ENCODE measurements around the gene UST. TPM values are rescaled to one million over a fixed set of nuclear protein-coding genes. Genes with fewer than 3 reads are reported as not detected.

The UST gene
- total and polyA plus RNA-seq, 2 experiments from 2014 or later = 2.9 to 4.0 TPM

DNA sequence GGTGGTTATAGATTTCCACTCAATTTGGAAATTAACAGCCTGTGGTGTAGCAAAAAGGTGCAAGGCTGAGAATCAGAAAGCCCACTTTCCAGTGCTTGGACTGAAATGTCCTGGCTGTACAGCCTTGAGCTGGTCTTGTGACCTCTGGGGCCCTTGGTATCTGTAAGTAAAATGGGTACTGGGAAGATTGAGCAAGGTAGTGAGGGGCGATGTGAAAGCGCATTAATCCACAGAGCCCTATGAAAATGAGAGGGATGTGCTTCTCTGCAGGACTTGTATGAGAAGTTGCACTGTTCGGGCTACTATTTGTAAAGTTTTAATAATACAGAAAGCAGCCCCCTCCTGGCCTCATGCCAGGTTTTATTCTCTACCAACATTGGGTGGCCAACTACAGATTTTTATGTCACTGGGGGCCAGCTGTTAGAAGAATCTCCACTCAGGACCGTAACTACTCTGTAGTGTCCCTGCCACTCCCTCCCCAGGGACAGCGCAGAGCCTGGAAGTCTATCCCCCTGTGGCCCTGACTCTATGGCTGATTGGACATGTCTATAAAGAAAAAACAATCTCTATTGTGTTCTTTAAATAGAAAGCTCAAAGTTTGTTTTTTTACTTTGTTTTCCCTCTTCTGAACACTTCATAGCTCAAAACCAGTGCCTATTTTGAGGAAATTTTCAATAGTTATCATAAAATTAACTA, 316.0 kb downstream of the UST start:
- H3K36me3 ChIP-seq = no peaks in the 10 kb centered on the region
- no peaks in the 10 kb centered on the region for H3K9me3 ChIP-seq (ENCODE audit: low read depth)
- no peak overlapping the region for H3K27ac ChIP-seq
- no peak overlapping the region for H3K4me3 ChIP-seq
- H3K4me1 ChIP-seq (ENCODE audit: low read depth) = peaks cover 13% of the 10 kb centered on the region
- no peaks in the 10 kb centered on the region for H3K27me3 ChIP-seq
- TF ChIP-seq, protein P1, sequence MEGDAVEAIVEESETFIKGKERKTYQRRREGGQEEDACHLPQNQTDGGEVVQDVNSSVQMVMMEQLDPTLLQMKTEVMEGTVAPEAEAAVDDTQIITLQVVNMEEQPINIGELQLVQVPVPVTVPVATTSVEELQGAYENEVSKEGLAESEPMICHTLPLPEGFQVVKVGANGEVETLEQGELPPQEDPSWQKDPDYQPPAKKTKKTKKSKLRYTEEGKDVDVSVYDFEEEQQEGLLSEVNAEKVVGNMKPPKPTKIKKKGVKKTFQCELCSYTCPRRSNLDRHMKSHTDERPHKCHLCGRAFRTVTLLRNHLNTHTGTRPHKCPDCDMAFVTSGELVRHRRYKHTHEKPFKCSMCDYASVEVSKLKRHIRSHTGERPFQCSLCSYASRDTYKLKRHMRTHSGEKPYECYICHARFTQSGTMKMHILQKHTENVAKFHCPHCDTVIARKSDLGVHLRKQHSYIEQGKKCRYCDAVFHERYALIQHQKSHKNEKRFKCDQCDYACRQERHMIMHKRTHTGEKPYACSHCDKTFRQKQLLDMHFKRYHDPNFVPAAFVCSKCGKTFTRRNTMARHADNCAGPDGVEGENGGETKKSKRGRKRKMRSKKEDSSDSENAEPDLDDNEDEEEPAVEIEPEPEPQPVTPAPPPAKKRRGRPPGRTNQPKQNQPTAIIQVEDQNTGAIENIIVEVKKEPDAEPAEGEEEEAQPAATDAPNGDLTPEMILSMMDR (IDR thresholded peaks at IDR 0.05; ENCODE audit: low read depth, low read length) = no peak
- DNase-seq (ENCODE audit: low read depth in 1 of 2, low spot score in 1 of 2) = no peak

DNA sequence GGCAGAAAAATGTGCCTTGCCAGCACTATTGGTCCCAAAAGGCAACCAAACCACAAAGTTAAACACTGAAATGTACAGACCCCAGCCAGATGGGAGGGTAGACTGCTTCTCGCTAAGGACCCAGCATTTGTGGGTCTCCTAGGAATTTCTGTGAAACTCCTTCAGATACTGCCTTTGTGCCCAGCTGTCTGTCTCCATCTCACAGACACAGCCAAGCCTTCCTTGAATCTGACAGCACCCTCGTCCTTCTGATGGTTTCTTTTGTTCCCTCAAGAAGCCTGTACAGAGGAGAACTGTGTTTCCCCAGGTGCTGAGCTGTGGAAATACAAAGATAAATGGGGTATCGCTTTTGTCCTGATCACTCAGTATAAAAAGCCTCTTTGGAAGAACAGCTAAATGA, 316.6 kb downstream of the UST start:
- TF ChIP-seq, protein P1 (IDR thresholded peaks at IDR 0.05; ENCODE audit: low read depth, low read length) = no peak
- no peaks in the 10 kb centered on the region for H3K27me3 ChIP-seq
- H3K27ac ChIP-seq = no peak overlapping the region
- no peaks in the 10 kb centered on the region for H3K9me3 ChIP-seq (ENCODE audit: low read depth)
- no peaks in the 10 kb centered on the region for H3K36me3 ChIP-seq
- H3K4me1 ChIP-seq (ENCODE audit: low read depth) = peaks cover 6% of the 10 kb centered on the region
- H3K4me3 ChIP-seq = no peak overlapping the region
- no peak for DNase-seq (ENCODE audit: low read depth in 1 of 2, low spot score in 1 of 2)

DNA sequence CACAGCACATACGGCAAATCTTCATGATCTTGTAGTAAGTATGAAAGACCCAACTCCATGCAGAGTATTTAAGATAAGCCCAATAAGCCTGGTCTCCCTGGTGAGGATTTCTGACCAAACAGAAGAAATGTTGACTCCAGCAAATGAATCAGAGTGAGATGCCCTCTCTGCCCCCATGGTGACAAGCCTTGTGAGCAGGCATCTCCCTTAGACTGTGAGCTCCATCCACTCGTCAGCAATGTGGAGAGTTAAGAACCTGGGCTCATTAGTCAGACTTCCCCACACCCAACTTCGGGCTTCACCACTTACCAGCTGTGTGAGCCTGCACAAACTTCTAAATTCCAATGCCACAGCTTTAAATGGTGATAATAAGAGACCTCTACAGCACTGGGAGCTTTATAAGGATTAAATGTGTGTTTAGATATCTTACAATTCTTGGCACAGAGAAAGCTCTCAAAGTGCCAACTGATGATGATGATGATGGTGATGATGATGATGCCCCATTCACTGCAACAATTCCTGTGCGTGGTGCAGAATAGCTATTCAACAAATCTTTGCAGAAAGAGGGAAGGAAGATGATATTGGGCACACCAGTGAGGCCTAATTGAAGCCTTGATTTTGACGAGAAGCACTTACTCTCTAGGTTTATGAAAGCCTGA, 317.3 kb downstream of the UST start:
- peaks cover 3% of the 10 kb centered on the region for H3K4me1 ChIP-seq (ENCODE audit: low read depth)
- TF ChIP-seq, protein P1 (IDR thresholded peaks at IDR 0.05; ENCODE audit: low read depth, low read length) = no peak
- no peak overlapping the region for H3K27ac ChIP-seq
- H3K27me3 ChIP-seq = no peaks in the 10 kb centered on the region
- H3K9me3 ChIP-seq (ENCODE audit: low read depth) = no peaks in the 10 kb centered on the region
- no peak for DNase-seq (ENCODE audit: low read depth in 1 of 2, low spot score in 1 of 2)
- no peaks in the 10 kb centered on the region for H3K36me3 ChIP-seq
- H3K4me3 ChIP-seq = no peak overlapping the region

DNA sequence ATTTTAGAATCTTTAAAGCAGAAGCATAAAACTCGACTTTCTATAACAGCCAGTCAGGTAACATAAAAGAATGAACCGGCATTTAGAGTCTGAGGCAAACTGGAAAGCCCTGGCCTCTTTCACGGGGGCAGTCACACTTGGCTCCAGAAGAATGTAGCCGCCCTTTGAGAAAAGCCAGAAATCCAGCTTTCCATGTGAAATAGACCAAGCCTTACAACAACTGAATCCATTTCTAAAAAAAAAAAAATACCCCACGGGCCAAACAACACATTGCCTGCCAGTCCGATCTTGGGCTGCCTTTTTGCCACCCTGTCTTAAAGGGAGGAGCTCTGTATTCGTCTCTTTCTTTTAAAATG, 317.8 kb downstream of the UST start:
- no peaks in the 10 kb centered on the region for H3K9me3 ChIP-seq (ENCODE audit: low read depth)
- H3K27ac ChIP-seq = no peak overlapping the region
- TF ChIP-seq, protein P1 (IDR thresholded peaks at IDR 0.05; ENCODE audit: low read depth, low read length) = no peak
- no peak for DNase-seq (ENCODE audit: low read depth in 1 of 2, low spot score in 1 of 2)
- H3K4me3 ChIP-seq = no peak overlapping the region
- H3K36me3 ChIP-seq = no peaks in the 10 kb centered on the region
- peaks cover 3% of the 10 kb centered on the region for H3K4me1 ChIP-seq (ENCODE audit: low read depth)
- no peaks in the 10 kb centered on the region for H3K27me3 ChIP-seq

DNA sequence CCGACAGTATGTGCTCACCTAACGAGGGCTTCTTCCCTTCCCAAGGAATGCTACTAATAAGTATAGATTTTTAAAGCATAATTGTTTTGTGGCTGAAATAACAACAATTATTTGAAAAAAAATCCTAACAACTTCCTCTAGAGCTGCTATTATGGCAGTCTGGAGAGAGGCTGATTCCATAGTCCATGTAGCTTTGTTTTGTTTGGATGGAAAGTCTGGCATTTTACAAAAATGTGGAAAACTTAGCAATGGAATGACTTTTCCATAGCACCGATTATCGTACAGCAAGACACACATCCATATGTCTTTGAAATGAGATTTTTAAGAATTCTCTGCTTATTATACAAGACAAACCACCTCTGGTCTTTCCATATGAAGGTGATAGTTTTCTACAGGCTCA, 318.3 kb downstream of the UST start:
- TF ChIP-seq, protein P1 (IDR thresholded peaks at IDR 0.05; ENCODE audit: low read depth, low read length) = no peak
- no peak for DNase-seq (ENCODE audit: low read depth in 1 of 2, low spot score in 1 of 2)
- H3K4me3 ChIP-seq = no peak overlapping the region
- no peaks in the 10 kb centered on the region for H3K9me3 ChIP-seq (ENCODE audit: low read depth)
- H3K27ac ChIP-seq = no peak overlapping the region
- peaks cover 3% of the 10 kb centered on the region for H3K4me1 ChIP-seq (ENCODE audit: low read depth)
- H3K36me3 ChIP-seq = no peaks in the 10 kb centered on the region
- no peaks in the 10 kb centered on the region for H3K27me3 ChIP-seq

Measured in cardiac muscle cell (in vitro differentiated cells and primary cell).